DOHH2 (cell line): ENCODE measurements around the gene LRRC32.

Experiments
- EZH2phosphoT487 ChIP-seq: fragments of 200-600 bp; sonication (generic); IDR thresholded peaks from 2 replicates; pipeline ENCODE4 v1.6.1; 2017; ENCODE audit warnings: borderline replicate concordance, mild to moderate bottlenecking, antibody characterized with exemption, low read length, moderate library complexity, mixed read lengths
- TF ChIP-seq, protein P1 (sequence below): fragments of 200-600 bp; sonication (generic); IDR thresholded peaks from one replicate; pipeline ENCODE4 v1.5.1; 2014; ENCODE audit warnings: antibody characterized with exemption, mild to moderate bottlenecking, low read depth, low read length; ENCODE audit not compliant: poor library complexity, severe bottlenecking

DNA sequence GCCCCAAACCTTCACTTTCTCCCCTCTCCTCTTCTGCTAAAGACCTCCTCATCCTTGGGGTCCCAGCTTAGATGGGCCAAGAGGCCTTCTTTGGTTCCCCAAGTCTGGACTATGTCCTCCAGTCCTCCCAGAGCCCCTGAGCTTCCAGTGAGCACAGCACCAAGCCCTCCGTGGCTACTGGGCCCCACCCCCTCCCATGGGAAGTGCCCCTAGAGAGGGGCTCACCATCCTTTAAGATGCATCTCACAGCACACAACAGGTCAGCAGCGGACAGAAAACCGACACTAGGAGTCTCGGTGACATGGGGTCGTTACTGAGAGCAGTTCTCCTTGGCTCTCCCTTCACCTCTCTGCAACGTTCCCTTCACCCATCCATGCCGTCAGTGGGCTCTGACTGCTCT is 2.7 kb downstream of the LRRC32 start:
- TF ChIP-seq, protein P1, sequence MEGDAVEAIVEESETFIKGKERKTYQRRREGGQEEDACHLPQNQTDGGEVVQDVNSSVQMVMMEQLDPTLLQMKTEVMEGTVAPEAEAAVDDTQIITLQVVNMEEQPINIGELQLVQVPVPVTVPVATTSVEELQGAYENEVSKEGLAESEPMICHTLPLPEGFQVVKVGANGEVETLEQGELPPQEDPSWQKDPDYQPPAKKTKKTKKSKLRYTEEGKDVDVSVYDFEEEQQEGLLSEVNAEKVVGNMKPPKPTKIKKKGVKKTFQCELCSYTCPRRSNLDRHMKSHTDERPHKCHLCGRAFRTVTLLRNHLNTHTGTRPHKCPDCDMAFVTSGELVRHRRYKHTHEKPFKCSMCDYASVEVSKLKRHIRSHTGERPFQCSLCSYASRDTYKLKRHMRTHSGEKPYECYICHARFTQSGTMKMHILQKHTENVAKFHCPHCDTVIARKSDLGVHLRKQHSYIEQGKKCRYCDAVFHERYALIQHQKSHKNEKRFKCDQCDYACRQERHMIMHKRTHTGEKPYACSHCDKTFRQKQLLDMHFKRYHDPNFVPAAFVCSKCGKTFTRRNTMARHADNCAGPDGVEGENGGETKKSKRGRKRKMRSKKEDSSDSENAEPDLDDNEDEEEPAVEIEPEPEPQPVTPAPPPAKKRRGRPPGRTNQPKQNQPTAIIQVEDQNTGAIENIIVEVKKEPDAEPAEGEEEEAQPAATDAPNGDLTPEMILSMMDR: no peak
- no peak for TF ChIP-seq EZH2phosphoT487
